SHP77 (cell line): ENCODE measurements around the gene B4GALT3.

ENCODE experiments used
- DNase-seq, 2 experiments: peaks; one replicate each; lab custom pipeline; 2025; lab: John Stamatoyannopoulos, UW

B4GALT3 gene

GRCh38 chr1:161162806-161163205 lies 14.5 kb downstream of the B4GALT3 start:
- no peak for DNase-seq

- no peak for DNase-seq
These were observed 15.3 kb downstream of the B4GALT3 start for GRCh38 chr1:161162052-161162451.

GRCh38 chr1:161161652-161162051 lies 15.7 kb downstream of the B4GALT3 start:
- no peak for DNase-seq

- DNase-seq, result no peak
These were observed 16.6 kb downstream of the B4GALT3 start for GRCh38 chr1:161160671-161161145.

- no peak for DNase-seq
These were observed 17.4 kb downstream of the B4GALT3 start for GRCh38 chr1:161159913-161160243.

GRCh38 chr1:161159087-161159912 lies 18.0 kb downstream of the B4GALT3 start, which contains the start of gene USP21:
Gene USP21, plus strand, starts transcription at chr1:161159500. Its CDS starts 1,141 bp downstream, at chr1:161160641.
- peak; percentile 87 to 93 for DNase-seq

GRCh38 chr1:161158316-161159010 lies 18.8 kb downstream of the B4GALT3 start:
- no peak for DNase-seq

- no peak for DNase-seq
These were observed 19.4 kb downstream of the B4GALT3 start for GRCh38 chr1:161157867-161158266.

- peak; percentile 88 to 93 for DNase-seq
These were observed 23.5 kb downstream of the B4GALT3 start, which contains the start of gene UFC1 for GRCh38 chr1:161153682-161154337. Gene UFC1, plus strand, starts transcription at chr1:161153978. Its CDS starts 20 bp downstream, at chr1:161153998.

GRCh38 chr1:161153176-161153575 lies 24.1 kb downstream of the B4GALT3 start:
- DNase-seq, result no peak

- DNase-seq, result no peak
These were observed 31.5 kb downstream of the B4GALT3 start for GRCh38 chr1:161145832-161146231.

- DNase-seq, result no peak
These were observed 36.4 kb downstream of the B4GALT3 start for GRCh38 chr1:161140755-161141400.

- DNase-seq, result peak in 1 of 2 experiments; percentile 50
These were observed 37.5 kb downstream of the B4GALT3 start for GRCh38 chr1:161139766-161140165.

GRCh38 chr1:161138431-161138830 lies 38.9 kb downstream of the B4GALT3 start:
- no peak for DNase-seq

- no peak for DNase-seq
These were observed 39.4 kb downstream of the B4GALT3 start for GRCh38 chr1:161137881-161138280.

GRCh38 chr1:161133220-161133740 lies 44.0 kb downstream of the B4GALT3 start:
- no peak for DNase-seq

- DNase-seq, result peak; percentile 97 to 98
These were observed 44.7 kb downstream of the B4GALT3 start, which contains the start of gene DEDD for GRCh38 chr1:161132410-161133219. Gene DEDD, minus strand, starts transcription at chr1:161132667. Its CDS starts 8,205 bp downstream, at chr1:161124462.

- DNase-seq, result no peak
These were observed 45.5 kb downstream of the B4GALT3 start for GRCh38 chr1:161131523-161132409.

GRCh38 chr1:161130266-161130665 lies 47.0 kb downstream of the B4GALT3 start:
- DNase-seq, result no peak
